ENCODE results near the gene SHC2. TPM values are rescaled to one million over a fixed set of nuclear protein-coding genes. Genes with fewer than 3 reads are reported as not detected.
"Not testable (repeated sequence)": the region's sequence is repeated elsewhere in the genome, so short reads cannot be mapped to it uniquely, and the experiment has no call there.

The SHC2 gene
- total and polyA plus RNA-seq, 2 experiments from 2014 or later, result 39.9 to 56.9 TPM

DNA sequence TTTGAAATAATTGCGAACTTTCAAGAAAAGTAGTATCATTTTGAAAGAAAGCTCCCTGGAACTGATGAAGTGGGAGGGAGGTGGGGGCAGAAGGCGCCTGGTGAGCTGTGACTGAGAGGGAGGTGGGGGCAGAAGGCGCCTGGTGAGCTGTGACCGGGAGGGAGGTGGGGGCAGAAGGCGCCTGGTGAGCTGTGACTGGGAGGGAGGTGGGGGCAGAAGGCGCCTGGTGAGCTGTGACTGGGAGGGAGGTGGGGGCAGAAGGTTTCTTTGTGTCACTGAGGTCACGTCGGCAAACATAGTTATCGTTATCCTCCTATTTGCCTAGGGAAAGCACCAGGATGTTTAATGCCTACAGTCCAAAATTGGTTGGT, 76.0 kb downstream of the SHC2 start:
- no peak overlapping the region for H3K4me3 ChIP-seq
- H3K27ac ChIP-seq, result no peak overlapping the region
- no peaks in the 10 kb centered on the region for H3K36me3 ChIP-seq
- TF ChIP-seq, protein P1, sequence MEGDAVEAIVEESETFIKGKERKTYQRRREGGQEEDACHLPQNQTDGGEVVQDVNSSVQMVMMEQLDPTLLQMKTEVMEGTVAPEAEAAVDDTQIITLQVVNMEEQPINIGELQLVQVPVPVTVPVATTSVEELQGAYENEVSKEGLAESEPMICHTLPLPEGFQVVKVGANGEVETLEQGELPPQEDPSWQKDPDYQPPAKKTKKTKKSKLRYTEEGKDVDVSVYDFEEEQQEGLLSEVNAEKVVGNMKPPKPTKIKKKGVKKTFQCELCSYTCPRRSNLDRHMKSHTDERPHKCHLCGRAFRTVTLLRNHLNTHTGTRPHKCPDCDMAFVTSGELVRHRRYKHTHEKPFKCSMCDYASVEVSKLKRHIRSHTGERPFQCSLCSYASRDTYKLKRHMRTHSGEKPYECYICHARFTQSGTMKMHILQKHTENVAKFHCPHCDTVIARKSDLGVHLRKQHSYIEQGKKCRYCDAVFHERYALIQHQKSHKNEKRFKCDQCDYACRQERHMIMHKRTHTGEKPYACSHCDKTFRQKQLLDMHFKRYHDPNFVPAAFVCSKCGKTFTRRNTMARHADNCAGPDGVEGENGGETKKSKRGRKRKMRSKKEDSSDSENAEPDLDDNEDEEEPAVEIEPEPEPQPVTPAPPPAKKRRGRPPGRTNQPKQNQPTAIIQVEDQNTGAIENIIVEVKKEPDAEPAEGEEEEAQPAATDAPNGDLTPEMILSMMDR (IDR thresholded peaks at IDR 0.05; ENCODE audit: low read depth, low read length), result no peak
- no peak for DNase-seq (ENCODE audit: low read depth in 1 of 2, low spot score in 1 of 2)
- H3K9me3 ChIP-seq (ENCODE audit: low read depth), result no peaks in the 10 kb centered on the region
- H3K27me3 ChIP-seq, result no peaks in the 10 kb centered on the region
- H3K4me1 ChIP-seq (ENCODE audit: low read depth), result no peaks in the 10 kb centered on the region

DNA sequence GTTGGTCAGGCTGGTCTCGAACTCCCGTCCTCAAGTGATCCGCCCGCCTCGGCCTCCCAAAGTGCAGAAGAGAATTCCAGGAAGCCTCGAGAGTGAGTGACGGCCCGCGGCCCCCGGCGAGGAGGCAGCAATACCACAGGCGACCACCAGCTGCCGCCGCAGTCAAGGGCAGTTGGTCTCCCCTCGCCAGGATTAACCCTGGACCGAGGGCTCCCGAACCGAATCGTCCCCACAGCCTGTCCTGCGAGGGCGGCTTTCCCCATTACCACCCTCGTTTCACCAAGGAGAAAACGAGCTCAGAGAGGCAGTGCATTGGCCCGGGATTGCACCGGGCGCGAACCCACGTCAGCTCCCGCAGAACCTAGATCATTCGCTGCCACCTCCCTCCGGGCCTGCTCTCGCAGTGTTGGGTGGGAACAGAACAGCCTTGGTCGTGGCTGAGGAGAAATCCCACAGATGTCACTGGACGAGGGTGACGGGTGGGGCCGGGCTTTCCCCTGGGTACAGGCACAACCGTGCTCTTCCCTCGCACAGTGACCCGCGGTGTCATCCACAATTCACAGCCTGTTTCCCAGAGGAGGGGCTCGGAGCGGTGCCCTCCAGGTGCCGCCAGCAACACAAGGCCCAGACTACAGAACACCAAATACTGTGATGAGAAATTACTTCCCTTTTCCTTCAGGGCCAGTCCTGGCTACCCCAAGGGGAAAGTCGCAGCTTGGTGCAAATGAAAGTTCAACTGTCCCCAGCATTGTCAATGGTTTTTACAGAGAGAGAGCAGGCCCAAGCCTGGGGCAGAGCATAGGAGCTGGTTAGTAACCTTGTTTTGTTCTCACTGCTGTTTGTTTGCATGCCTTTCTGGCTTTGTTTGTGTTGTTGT, 76.7 kb downstream of the SHC2 start:
- Histone ChIP-seq H3K27me3 (no peaks in the 10 kb centered on the region), H3K4me1 (ENCODE audit: low read depth) (no peaks in the 10 kb centered on the region), H3K9me3 (ENCODE audit: low read depth) (no peaks in the 10 kb centered on the region), H3K4me3 (no peak overlapping the region), H3K36me3 (no peaks in the 10 kb centered on the region), H3K27ac (no peak overlapping the region)
- TF ChIP-seq, protein P1 (IDR thresholded peaks at IDR 0.05; ENCODE audit: low read depth, low read length), result peak; percentile 22
- peak; percentile 30 to 64 for DNase-seq (ENCODE audit: low read depth in 1 of 2, low spot score in 1 of 2)

DNA sequence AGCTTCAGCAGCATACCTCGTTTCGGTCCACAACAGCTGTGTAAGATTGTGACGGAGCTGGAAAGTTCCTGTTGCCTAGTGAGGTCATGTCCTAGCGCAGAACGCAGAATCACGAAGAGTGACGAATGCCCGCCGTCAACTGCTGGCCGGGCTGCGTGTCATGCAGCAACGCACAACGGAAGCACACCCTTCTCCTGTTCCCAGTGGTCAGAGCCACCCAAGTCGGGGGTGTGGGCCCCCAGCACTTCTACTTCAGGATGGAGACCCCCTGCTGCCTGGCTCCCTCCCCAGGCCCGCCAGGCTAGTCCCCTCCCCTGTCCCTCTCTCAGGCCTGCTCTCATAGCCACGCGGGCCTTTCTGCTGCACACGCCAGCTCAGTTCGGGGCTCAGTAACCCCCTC, 77.8 kb downstream of the SHC2 start:
- DNase-seq (ENCODE audit: low read depth in 1 of 2, low spot score in 1 of 2), result no peak
- H3K9me3 ChIP-seq (ENCODE audit: low read depth), result no peaks in the 10 kb centered on the region
- TF ChIP-seq, protein P1 (IDR thresholded peaks at IDR 0.05; ENCODE audit: low read depth, low read length), result no peak
- no peak overlapping the region for H3K4me3 ChIP-seq
- no peaks in the 10 kb centered on the region for H3K27me3 ChIP-seq
- H3K36me3 ChIP-seq, result no peaks in the 10 kb centered on the region
- no peak overlapping the region for H3K27ac ChIP-seq
- H3K4me1 ChIP-seq (ENCODE audit: low read depth), result no peaks in the 10 kb centered on the region

DNA sequence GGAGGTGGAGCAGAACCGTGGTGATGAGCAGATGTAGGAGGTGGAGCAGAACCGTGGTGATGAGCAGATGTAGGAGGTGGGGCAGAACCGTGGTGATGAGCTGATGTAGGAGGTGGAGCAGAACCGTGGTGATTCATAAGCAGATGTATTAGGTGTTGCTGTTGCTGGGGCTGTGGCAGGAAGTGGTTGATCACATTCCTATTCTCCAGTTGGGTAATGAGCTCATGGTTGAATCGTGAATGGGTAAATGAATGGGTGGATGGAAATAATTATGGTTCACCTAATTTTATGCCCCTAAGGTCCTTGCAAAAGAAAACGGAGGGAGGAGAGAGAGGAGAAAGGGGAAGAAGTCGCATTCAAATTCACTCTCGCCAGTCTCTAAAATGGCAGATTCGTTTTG, 78.3 kb downstream of the SHC2 start:
- DNase-seq (ENCODE audit: low read depth in 1 of 2, low spot score in 1 of 2), result peak in 1 of 2 donors; percentile 16
- not testable (repeated sequence) for H3K4me3 ChIP-seq

DNA sequence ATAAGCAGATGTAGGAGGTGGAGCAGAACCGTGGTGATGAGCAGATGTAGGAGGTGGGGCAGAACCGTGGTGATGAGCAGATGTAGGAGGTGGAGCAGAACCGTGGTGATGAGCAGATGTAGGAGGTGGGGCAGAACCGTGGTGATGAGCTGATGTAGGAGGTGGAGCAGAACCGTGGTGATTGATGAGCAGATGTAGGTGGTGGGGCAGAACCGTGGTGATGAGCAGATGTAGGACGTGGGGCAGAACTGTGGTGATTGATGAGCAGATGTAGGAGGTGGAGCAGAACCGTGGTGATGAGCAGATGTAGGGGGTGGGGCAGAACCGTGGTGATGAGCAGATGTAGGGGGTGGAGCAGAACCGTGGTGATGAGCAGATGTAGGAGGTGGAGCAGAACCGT, 78.9 kb downstream of the SHC2 start:
- H3K27me3 ChIP-seq; DNase-seq (ENCODE audit: low read depth in 1 of 2, low spot score in 1 of 2); H3K27ac ChIP-seq; H3K4me1 ChIP-seq (ENCODE audit: low read depth); H3K36me3 ChIP-seq; H3K9me3 ChIP-seq (ENCODE audit: low read depth); H3K4me3 ChIP-seq: not testable (repeated sequence)

More for the DNA sequence above, 78.3 kb downstream of the SHC2 start:
- H3K4me1 ChIP-seq (ENCODE audit: low read depth); H3K9me3 ChIP-seq (ENCODE audit: low read depth); H3K27me3 ChIP-seq; H3K36me3 ChIP-seq; H3K27ac ChIP-seq: not testable (repeated sequence)

DNA sequence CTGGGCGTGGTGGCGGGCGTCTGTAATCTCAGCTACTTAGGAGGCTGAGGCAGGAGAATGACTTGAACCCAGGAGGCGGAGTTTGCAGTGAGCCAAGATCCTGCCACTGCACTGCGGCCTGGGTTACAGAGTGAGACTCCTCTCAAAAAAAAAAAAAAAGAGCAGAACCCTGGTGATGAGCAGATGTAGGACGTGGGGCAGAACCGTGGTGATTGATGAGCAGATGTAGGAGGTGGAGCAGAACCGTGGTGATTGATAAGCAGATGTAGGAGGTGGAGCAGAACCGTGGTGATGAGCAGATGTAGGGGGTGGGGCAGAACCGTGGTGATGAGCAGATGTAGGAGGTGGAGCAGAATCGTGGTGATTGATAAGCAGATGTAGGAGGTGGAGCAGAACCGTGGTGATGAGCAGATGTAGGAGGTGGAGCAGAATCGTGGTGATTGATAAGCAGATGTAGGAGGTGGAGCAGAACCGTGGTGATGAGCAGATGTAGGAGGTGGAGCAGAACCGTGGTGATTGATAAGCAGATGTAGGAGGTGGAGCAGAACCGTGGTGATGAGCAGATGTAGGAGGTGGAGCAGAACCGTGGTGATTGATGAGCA, 80.1 kb downstream of the SHC2 start:
- H3K36me3 ChIP-seq; H3K4me3 ChIP-seq; H3K27ac ChIP-seq; H3K4me1 ChIP-seq (ENCODE audit: low read depth); H3K9me3 ChIP-seq (ENCODE audit: low read depth); H3K27me3 ChIP-seq; DNase-seq (ENCODE audit: low read depth in 1 of 2, low spot score in 1 of 2): not testable (repeated sequence)

DNA sequence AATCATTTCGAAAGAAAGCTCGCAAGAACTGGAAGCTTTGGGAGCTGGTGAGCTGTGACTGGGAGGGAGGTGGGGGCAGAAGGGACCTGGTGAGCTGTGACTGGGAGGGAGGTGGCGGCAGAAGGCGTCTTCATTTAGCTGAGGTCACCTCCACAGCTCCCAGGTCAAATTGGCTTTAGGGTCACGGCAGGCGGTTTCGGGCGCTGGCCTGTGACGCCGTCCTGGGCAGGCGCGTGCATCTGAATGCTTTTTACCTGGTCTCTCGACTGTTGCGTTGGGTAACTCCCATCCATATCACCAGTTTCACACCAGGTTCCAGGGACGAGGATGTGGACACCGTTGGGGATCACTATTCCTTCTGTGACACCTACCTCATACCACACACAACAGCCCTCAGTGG, 81.0 kb downstream of the SHC2 start:
- Histone ChIP-seq H3K27me3 (no peaks in the 10 kb centered on the region), H3K9me3 (ENCODE audit: low read depth) (no peaks in the 10 kb centered on the region), H3K4me3 (no peak overlapping the region), H3K27ac (no peak overlapping the region), H3K36me3 (no peaks in the 10 kb centered on the region), H3K4me1 (ENCODE audit: low read depth) (no peaks in the 10 kb centered on the region)
- no peak for DNase-seq (ENCODE audit: low read depth in 1 of 2, low spot score in 1 of 2)
- TF ChIP-seq, protein P1 (IDR thresholded peaks at IDR 0.05; ENCODE audit: low read depth, low read length), result no peak

All from cardiac muscle cell (in vitro differentiated cells and primary cell).